SU-DHL-6 (cell line): ENCODE results near the gene ABCG1.

Source experiments
- EZH2phosphoT487 ChIP-seq: fragments of 200-600 bp; sonication (generic), shearing (Covaris generic); conservative IDR thresholded peaks from 2 replicates; pipeline ENCODE4 v1.6.1; 2018; ENCODE audit warnings: mild to moderate bottlenecking, antibody characterized with exemption, low read length, moderate library complexity, mixed read lengths
- TF ChIP-seq, protein P1 (sequence below): fragments of 200-600 bp; sonication (generic); IDR thresholded peaks from one replicate; pipeline ENCODE4 v1.5.1; 2017; ENCODE audit warnings: antibody characterized with exemption, mild to moderate bottlenecking, low read length, moderate library complexity; ENCODE audit not compliant: insufficient read depth, poor library complexity, severe bottlenecking

DNA sequence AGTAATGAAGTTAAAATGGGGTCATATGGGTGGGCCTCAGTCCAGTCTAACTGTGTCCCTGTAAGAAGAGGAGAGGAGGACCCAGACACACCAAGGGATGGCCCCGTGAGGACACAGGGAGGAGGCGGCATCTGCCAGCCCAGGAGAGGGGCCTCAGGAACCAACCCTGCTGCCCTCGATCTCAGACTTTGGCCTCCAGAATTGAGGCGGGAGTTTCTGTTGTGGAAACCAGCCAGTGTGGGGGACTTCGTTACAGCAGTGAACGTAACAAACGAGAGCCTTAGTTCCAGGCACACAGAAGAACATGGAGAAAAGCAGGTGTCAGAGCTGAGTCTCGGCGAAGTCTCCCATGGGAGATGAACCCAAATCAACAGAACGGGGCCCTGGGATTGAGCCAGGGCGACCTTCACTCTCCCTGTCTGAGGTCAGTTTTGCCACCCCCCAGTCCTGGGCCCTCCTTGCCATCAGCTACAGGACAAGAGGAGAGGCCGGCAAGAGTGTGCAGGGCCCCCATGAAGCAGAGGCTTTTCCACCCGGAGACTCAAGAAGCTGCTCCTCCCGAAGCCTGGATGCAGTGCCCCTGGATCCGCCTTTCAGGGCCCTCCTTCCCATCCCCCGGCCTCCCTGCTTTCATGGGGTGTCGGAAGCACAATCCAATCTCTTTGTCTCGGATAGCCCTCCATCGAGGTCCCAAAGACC, 59.7 kb downstream of the ABCG1 start:
- TF ChIP-seq, protein P1, sequence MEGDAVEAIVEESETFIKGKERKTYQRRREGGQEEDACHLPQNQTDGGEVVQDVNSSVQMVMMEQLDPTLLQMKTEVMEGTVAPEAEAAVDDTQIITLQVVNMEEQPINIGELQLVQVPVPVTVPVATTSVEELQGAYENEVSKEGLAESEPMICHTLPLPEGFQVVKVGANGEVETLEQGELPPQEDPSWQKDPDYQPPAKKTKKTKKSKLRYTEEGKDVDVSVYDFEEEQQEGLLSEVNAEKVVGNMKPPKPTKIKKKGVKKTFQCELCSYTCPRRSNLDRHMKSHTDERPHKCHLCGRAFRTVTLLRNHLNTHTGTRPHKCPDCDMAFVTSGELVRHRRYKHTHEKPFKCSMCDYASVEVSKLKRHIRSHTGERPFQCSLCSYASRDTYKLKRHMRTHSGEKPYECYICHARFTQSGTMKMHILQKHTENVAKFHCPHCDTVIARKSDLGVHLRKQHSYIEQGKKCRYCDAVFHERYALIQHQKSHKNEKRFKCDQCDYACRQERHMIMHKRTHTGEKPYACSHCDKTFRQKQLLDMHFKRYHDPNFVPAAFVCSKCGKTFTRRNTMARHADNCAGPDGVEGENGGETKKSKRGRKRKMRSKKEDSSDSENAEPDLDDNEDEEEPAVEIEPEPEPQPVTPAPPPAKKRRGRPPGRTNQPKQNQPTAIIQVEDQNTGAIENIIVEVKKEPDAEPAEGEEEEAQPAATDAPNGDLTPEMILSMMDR, result no peak
- TF ChIP-seq EZH2phosphoT487, result no peak
